ENCODE results near the gene HCN1. TPM values are rescaled to one million over a fixed set of nuclear protein-coding genes. Genes with fewer than 3 reads are reported as not detected.
"Not testable (repeated sequence)": the region's sequence is repeated elsewhere in the genome, so short reads cannot be mapped to it uniquely, and the experiment has no call there.

Gene HCN1
- polyA plus RNA-seq, 2 donors, result 0.01 TPM; not detected in 1

DNA sequence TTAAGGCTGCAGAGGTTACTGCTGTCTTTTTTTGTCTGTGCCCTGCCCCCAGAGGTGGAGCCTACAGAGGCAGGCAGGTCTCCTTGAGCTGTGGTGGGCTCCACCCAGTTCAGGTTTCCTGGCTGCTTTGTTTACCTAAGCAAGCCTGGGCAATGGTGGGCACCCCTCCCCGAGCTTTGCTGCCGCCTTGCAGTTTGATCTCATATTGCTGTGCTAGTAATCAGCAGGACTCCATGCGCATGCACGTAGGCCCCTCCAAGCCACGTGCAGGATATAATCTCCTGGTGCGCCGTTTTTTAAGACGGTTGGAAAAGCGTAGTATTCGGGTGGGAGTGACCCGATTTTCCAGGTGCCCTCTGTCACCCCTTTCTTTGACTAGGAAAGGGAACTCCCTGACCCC, 197.2 kb downstream of the HCN1 start:
- not testable (repeated sequence) for H3K9me3 ChIP-seq (ENCODE audit: control insufficient read depth in 2 of 2, insufficient read depth in 1 of 2, low read depth in 1 of 2, low read length in 1 of 2); H3K27ac ChIP-seq (ENCODE audit: low read depth in 2 of 2, low read length in 1 of 2); H3K36me3 ChIP-seq (ENCODE audit: control insufficient read depth in 2 of 2, insufficient read depth in 2 of 2, low read length in 1 of 2); H3K4me1 ChIP-seq (ENCODE audit: control insufficient read depth in 2 of 2, insufficient read depth in 2 of 2, low read length in 1 of 2); H3K27me3 ChIP-seq (ENCODE audit: control insufficient read depth in 1 of 2, insufficient read depth in 2 of 2, low read length in 2 of 2); H3K4me3 ChIP-seq (ENCODE audit: low read depth in 1 of 2, low read length in 2 of 2)
- 92% methylated on average over 11 of the region's 11 CpGs for WGBS, 2 donors

DNA sequence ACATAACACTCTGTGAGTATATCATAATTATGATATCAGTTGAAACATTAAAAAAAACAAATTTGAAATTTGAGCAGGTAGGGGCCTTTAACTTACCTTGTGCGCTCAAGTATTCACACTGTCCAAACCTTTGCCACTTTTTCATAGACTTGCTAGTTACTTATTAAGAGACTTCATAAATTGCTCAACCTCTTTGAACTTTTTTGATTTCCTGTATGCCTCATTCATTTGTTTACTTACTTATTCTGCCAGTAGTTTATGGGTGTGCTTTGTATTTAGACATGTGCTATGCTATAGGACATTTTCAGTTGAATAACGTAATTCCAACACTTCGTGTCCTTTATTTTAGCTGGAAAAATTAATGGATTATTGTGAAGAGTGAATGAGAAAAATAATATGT, 204.8 kb downstream of the HCN1 start:
- H3K27ac ChIP-seq (ENCODE audit: low read depth in 2 of 2, low read length in 1 of 2), result no peak overlapping the region
- H3K36me3 ChIP-seq (ENCODE audit: control insufficient read depth in 2 of 2, insufficient read depth in 2 of 2, low read length in 1 of 2), result no peaks in the 10 kb centered on the region
- no peak overlapping the region for H3K4me3 ChIP-seq (ENCODE audit: low read depth in 1 of 2, low read length in 2 of 2)
- H3K9me3 ChIP-seq (ENCODE audit: control insufficient read depth in 2 of 2, insufficient read depth in 1 of 2, low read depth in 1 of 2, low read length in 1 of 2), result no peaks in the 10 kb centered on the region
- no peaks in the 10 kb centered on the region for H3K4me1 ChIP-seq (ENCODE audit: control insufficient read depth in 2 of 2, insufficient read depth in 2 of 2, low read length in 1 of 2)
- H3K27me3 ChIP-seq (ENCODE audit: control insufficient read depth in 1 of 2, insufficient read depth in 2 of 2, low read length in 2 of 2), result no peaks in the 10 kb centered on the region
- 74 to 81% methylated on average over 3 of the region's 3 CpGs for WGBS, 2 donors

DNA sequence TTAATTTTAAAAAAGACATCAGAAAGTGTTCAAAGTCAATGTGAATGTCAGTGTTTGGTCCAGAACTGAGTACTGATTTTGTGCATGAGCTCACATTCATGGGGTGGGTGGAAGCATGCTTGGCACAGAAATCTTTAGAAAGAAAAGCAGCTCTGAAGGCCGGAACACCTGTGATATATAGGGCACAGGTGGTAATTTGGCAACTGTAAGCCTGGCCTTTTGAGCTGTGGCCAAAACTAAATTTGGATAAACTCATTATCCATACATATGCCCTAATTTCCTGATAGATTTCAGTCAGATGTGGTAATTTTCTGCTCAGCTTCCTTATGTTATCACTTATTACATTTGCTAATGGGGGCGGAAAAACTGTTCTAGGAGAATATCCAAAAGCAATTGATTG, 211.4 kb downstream of the HCN1 start:
- Histone ChIP-seq H3K9me3 (ENCODE audit: control insufficient read depth in 2 of 2, insufficient read depth in 1 of 2, low read depth in 1 of 2, low read length in 1 of 2) (no peaks in the 10 kb centered on the region), H3K4me1 (ENCODE audit: control insufficient read depth in 2 of 2, insufficient read depth in 2 of 2, low read length in 1 of 2) (no peaks in the 10 kb centered on the region), H3K27me3 (ENCODE audit: control insufficient read depth in 1 of 2, insufficient read depth in 2 of 2, low read length in 2 of 2) (no peaks in the 10 kb centered on the region), H3K27ac (ENCODE audit: low read depth in 2 of 2, low read length in 1 of 2) (no peak overlapping the region), H3K36me3 (ENCODE audit: control insufficient read depth in 2 of 2, insufficient read depth in 2 of 2, low read length in 1 of 2) (no peaks in the 10 kb centered on the region), H3K4me3 (ENCODE audit: low read depth in 1 of 2, low read length in 2 of 2) (no peak overlapping the region)
- 86 to 90% methylated on average over 2 of the region's 2 CpGs for whole genome bisulfite sequencing, 2 donors

DNA sequence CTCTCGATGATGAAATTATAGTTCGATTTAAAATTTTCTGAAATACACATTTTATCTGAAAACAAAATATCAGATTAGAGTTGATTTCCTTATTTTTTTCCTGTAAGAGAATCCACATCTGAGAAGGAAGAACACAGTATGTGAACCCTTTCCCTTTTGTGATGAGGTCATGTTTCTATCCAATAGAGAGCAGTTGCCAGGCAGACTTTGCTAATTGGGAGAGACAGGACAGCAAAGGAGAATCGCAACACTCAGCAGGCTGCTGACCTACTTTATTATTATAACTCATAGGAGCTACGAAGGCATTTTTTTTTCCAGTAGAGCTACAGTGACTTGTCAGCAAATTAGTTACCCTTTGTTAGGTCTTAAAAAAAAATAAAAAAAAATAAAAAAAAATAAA, 242.1 kb downstream of the HCN1 start:
- no peaks in the 10 kb centered on the region for H3K27me3 ChIP-seq (ENCODE audit: control insufficient read depth in 1 of 2, insufficient read depth in 2 of 2, low read length in 2 of 2)
- H3K9me3 ChIP-seq (ENCODE audit: control insufficient read depth in 2 of 2, insufficient read depth in 1 of 2, low read depth in 1 of 2, low read length in 1 of 2), result no peaks in the 10 kb centered on the region
- H3K4me1 ChIP-seq (ENCODE audit: control insufficient read depth in 2 of 2, insufficient read depth in 2 of 2, low read length in 1 of 2), result no peaks in the 10 kb centered on the region
- WGBS, 2 donors, result 50 to 52% methylated on average over 4 of the region's 4 CpGs
- H3K4me3 ChIP-seq (ENCODE audit: low read depth in 1 of 2, low read length in 2 of 2), result no peak overlapping the region
- no peaks in the 10 kb centered on the region for H3K36me3 ChIP-seq (ENCODE audit: control insufficient read depth in 2 of 2, insufficient read depth in 2 of 2, low read length in 1 of 2)
- no peak overlapping the region for H3K27ac ChIP-seq (ENCODE audit: low read depth in 2 of 2, low read length in 1 of 2)

DNA sequence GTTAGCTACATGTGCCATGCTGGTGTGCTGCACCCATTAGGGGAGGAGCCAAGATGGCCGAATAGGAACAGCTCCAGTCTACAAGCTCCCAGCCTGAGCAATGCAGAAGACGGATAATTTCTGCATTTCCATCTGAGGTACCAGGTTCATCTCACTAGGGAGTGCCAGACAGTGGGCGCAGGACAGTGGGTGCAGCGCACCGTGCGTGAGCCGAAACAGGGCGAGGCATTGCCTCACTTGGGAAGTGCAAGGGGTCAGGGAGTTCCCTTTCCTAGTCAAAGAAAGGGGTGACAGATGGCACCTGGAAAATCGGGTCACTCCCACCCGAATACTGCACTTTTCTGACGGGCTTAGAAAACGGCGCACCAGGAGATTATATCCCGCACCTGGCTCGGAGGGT, 251.3 kb downstream of the HCN1 start:
- not testable (repeated sequence) for H3K9me3 ChIP-seq (ENCODE audit: control insufficient read depth in 2 of 2, insufficient read depth in 1 of 2, low read depth in 1 of 2, low read length in 1 of 2); H3K36me3 ChIP-seq (ENCODE audit: control insufficient read depth in 2 of 2, insufficient read depth in 2 of 2, low read length in 1 of 2); H3K4me3 ChIP-seq (ENCODE audit: low read depth in 1 of 2, low read length in 2 of 2); H3K27me3 ChIP-seq (ENCODE audit: control insufficient read depth in 1 of 2, insufficient read depth in 2 of 2, low read length in 2 of 2); H3K4me1 ChIP-seq (ENCODE audit: control insufficient read depth in 2 of 2, insufficient read depth in 2 of 2, low read length in 1 of 2); H3K27ac ChIP-seq (ENCODE audit: low read depth in 2 of 2, low read length in 1 of 2)
- 92 to 95% methylated on average over 14 to 15 of the region's 15 CpGs for WGBS, 2 donors

DNA sequence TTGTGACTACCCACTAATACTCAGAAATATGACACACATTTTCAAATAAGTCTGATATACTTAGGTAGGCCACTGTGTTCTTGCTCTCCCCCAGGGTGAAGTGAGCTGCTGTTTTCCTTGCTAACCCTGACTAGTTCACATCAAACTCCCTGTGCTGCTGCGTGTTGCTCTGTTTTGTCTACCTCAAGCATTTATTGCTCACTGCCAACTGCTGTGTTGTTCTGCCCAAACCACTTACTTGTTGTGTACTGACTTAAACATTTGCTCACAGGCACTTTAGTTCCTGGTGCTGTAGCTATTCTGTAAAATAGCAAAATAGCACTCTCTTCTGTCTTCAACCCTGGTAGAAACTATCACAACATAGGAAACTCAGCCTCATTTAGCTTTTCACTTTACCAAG, 255.7 kb downstream of the HCN1 start:
- WGBS, 2 donors, result 52 to 70% methylated on average over 1 of the region's 1 CpG
- no peaks in the 10 kb centered on the region for H3K4me1 ChIP-seq (ENCODE audit: control insufficient read depth in 2 of 2, insufficient read depth in 2 of 2, low read length in 1 of 2)
- H3K27ac ChIP-seq (ENCODE audit: low read depth in 2 of 2, low read length in 1 of 2), result no peak overlapping the region

DNA sequence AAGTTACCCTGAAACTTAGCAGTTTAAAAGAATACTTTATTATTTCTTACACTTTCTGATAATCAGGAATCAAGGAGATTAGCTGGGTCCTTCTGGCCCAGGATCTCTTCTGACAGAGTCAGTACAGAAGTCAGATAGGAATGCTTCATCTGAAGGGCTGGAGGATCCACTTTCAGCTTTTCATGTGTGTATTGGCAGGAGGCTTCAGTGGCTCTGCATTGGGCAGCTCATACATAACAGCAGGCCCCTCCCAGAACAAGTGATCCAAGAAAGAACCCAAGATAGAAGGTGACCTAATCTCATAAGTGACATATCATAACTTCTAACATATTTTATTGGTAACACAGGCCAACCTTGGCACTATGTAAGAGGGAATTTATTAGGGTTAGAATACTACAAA, 258.4 kb downstream of the HCN1 start:
- H3K27ac ChIP-seq (ENCODE audit: low read depth in 2 of 2, low read length in 1 of 2), result no peak overlapping the region
- no peaks in the 10 kb centered on the region for H3K9me3 ChIP-seq (ENCODE audit: control insufficient read depth in 2 of 2, insufficient read depth in 1 of 2, low read depth in 1 of 2, low read length in 1 of 2)
- no peaks in the 10 kb centered on the region for H3K36me3 ChIP-seq (ENCODE audit: control insufficient read depth in 2 of 2, insufficient read depth in 2 of 2, low read length in 1 of 2)
- no peak overlapping the region for H3K4me3 ChIP-seq (ENCODE audit: low read depth in 1 of 2, low read length in 2 of 2)
- H3K4me1 ChIP-seq (ENCODE audit: control insufficient read depth in 2 of 2, insufficient read depth in 2 of 2, low read length in 1 of 2), result no peaks in the 10 kb centered on the region
- no peaks in the 10 kb centered on the region for H3K27me3 ChIP-seq (ENCODE audit: control insufficient read depth in 1 of 2, insufficient read depth in 2 of 2, low read length in 2 of 2)

More for the DNA sequence above, 255.7 kb downstream of the HCN1 start:
- no peaks in the 10 kb centered on the region for H3K27me3 ChIP-seq (ENCODE audit: control insufficient read depth in 1 of 2, insufficient read depth in 2 of 2, low read length in 2 of 2)
- no peak overlapping the region for H3K4me3 ChIP-seq (ENCODE audit: low read depth in 1 of 2, low read length in 2 of 2)
- no peaks in the 10 kb centered on the region for H3K9me3 ChIP-seq (ENCODE audit: control insufficient read depth in 2 of 2, insufficient read depth in 1 of 2, low read depth in 1 of 2, low read length in 1 of 2)
- no peaks in the 10 kb centered on the region for H3K36me3 ChIP-seq (ENCODE audit: control insufficient read depth in 2 of 2, insufficient read depth in 2 of 2, low read length in 1 of 2)

DNA sequence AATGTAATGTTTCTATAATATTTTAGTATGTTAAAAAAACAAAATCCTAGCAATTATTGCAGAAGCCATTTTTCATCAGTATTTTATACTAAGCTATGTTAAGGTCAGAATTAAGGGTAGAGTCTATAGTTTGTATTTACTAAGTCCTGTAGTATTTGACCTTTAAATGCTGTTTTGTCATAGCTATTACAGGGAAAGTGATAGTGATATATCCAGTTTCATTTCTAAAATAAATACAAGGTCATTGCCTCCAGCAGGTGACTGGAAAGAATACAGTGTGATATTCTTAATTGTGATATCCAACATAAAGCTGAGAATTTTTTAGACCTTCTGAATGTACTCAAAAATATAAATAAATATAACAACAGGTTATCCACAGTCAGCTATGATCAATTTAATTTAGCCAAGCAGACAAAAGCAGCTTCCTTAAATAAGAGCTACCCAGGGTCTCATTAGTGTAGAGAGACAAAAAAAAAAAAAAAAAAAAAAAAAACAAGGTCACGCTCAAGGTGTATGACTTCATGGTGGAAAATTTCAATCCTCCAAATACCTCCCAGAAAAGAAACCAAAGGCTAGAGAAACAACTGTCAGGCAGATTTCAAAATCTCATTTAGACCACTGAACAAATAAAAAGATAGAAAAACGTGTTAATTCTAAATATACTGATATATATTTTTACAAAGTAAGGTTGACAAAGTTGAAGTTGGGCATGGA, 278.7 kb downstream of the HCN1 start:
- Histone ChIP-seq H3K9me3 (ENCODE audit: control insufficient read depth in 2 of 2, insufficient read depth in 1 of 2, low read depth in 1 of 2, low read length in 1 of 2) (no peaks in the 10 kb centered on the region), H3K27ac (ENCODE audit: low read depth in 2 of 2, low read length in 1 of 2) (no peak overlapping the region), H3K27me3 (ENCODE audit: control insufficient read depth in 1 of 2, insufficient read depth in 2 of 2, low read length in 2 of 2) (no peaks in the 10 kb centered on the region), H3K4me3 (ENCODE audit: low read depth in 1 of 2, low read length in 2 of 2) (no peak overlapping the region), H3K4me1 (ENCODE audit: control insufficient read depth in 2 of 2, insufficient read depth in 2 of 2, low read length in 1 of 2) (no peaks in the 10 kb centered on the region), H3K36me3 (ENCODE audit: control insufficient read depth in 2 of 2, insufficient read depth in 2 of 2, low read length in 1 of 2) (no peaks in the 10 kb centered on the region)
- WGBS, 2 donors, result 64 to 72% methylated on average over 2 of the region's 2 CpGs

DNA sequence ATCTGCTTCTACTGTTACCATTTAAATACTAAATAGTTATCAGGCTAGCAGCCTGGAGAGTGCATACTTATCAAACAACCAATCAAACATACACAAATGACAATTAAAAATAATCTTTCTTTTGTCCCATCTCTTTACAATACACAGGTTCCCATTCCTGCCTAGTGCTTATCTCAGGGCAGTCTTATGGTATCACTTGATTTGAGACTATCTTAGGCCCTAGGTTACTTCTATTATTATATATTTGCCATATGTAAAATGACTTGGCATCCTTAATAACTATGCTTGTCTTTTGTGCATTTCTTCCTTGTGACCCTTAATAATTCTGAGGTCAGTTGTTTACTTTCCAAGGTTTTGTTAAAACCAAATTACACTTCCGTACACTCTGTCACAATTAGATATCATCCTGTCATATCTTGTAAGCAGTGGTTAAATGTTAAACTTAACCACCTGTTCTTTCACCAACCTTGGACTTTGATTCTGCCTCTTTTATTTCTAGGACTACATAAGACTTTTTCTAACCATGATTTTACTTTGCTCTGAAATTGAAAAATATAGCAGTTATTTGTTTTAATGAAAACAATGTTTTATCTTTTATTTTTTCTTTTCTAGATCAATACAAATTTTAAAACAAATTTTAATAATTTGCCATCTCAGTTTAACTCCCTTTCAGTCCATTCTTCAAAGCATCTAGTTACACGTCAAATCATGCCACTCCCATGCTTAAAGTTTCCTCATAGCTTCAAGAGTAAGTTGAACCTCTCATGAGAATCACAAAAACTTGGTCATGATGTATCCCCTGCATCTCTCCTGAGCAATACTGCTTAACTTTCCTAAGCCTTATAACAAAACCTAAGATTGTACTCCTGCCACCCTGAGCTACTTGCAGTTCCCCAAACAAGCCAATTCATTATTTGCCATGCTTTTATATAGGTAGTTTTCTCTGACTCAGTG, 281.3 kb downstream of the HCN1 start:
- Histone ChIP-seq H3K36me3 (ENCODE audit: control insufficient read depth in 2 of 2, insufficient read depth in 2 of 2, low read length in 1 of 2) (no peaks in the 10 kb centered on the region), H3K27ac (ENCODE audit: low read depth in 2 of 2, low read length in 1 of 2) (no peak overlapping the region), H3K4me1 (ENCODE audit: control insufficient read depth in 2 of 2, insufficient read depth in 2 of 2, low read length in 1 of 2) (no peaks in the 10 kb centered on the region), H3K4me3 (ENCODE audit: low read depth in 1 of 2, low read length in 2 of 2) (no peak overlapping the region), H3K9me3 (ENCODE audit: control insufficient read depth in 2 of 2, insufficient read depth in 1 of 2, low read depth in 1 of 2, low read length in 1 of 2) (no peaks in the 10 kb centered on the region), H3K27me3 (ENCODE audit: control insufficient read depth in 1 of 2, insufficient read depth in 2 of 2, low read length in 2 of 2) (no peaks in the 10 kb centered on the region)
- 54 to 67% methylated on average over 2 of the region's 2 CpGs for WGBS, 2 donors

Measured in esophagus (tissue), 2 donors.